ENCODE data around the gene SLC7A7.
"Not testable (repeated sequence)": the region's sequence is repeated elsewhere in the genome, so short reads cannot be mapped to it uniquely, and the experiment has no call there.

SLC7A7 gene
- total RNA-seq: 0 to 0.29 (median 0.11) reads per million in 4 experiments

DNA sequence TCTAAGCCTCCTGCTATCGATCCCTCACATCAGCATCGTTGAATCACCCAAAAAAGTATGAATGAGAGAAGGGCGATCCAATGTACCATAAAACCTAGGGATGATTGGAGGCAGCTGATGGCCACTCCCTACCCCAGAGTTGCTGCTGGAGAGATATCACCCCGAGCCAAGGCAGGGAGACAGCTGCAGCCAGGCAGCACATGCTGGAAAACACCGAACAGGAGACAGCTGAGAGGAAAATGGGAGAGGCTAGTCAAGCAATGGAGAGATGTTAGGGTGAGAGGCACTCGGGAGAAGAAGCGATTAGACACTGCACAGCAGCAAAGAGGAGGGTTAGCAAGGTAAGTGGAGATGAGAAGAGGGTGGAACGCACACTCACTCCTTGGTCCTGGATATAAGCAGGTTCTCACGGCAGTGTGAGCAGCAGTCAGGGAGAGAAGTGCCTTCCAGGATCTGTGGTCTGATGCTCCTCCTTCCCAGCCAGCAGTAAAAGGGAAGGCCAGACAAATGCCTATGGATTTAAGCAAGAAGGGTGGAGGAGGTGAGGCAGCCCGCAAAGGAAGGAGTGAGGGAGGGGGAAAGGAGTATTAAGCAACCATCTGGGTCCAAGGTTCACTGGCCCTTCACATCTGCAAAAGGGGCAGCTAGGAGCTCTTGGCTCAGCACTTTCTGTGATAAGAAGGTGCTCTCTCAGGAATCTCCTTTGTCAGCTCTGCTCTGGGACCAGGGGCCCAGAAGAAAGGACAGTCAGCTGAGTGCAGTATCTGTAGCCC is at the start of gene SLC7A7:
Gene SLC7A7, minus strand, starts transcription at position 495 of the 773 bp plus-strand sequence. CDS start 2,037 bp downstream, outside the sequence.
- no peak for DNase-seq

DNA sequence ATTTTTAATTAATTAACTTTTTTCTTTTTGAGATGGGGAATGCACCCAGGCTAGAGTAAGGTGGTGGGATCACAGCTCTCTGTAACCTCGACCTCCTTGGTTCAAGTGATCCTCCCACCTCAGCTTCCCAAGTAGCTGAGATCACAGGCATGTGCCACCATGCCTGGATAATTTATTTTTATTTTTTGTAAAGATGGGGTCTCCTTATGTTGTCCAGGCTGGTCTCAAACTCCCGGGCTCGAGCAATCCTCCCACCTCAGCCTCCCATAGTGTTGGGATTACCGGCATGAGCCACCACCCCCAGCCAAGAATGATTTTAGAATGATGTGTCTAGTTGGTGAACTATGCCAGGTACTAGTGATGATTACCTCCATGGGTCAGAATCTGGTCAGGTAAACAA is 49.7 kb upstream of the SLC7A7 start:
- DNase-seq: no peak

DNA sequence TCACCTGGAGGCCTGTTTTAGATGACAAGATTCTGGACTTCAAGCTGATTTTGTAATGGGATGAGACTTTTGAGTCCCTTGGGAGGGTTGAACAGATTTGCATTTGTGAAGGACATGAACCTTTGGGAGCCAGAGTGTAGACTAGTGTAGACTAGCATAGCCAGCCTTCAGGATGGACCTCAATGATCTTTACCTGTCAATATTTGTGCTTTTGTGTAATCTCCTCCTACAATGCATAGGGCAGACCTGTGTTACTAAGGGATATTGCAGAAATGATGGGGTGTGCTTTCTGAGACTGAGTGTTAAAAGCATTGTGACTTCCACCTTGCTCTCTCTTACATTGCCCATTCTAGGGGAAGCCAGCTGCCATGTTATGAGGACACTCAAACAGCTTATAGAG is 46.4 kb upstream of the SLC7A7 start:
- no peak for DNase-seq

DNA sequence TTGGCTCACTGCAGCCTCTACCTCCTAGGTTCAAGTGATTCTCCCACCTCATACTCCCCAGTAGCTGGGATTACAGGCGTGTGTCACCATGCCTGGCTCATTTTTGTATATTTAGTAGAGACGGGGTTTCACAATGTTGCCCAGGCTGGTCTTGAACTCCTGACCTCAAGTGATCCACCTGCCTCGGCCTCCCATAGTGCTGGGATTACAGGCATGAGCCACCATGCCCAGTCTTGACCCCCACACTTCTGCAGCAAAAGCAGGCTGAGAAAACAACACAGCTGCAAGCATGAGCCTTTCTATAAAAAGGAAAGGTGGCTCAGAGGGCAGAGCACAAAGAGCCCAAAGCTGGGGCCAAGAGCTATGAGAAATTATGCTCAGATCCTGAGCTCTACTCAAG is 45.1 kb upstream of the SLC7A7 start:
- DNase-seq: not testable (repeated sequence)

DNA sequence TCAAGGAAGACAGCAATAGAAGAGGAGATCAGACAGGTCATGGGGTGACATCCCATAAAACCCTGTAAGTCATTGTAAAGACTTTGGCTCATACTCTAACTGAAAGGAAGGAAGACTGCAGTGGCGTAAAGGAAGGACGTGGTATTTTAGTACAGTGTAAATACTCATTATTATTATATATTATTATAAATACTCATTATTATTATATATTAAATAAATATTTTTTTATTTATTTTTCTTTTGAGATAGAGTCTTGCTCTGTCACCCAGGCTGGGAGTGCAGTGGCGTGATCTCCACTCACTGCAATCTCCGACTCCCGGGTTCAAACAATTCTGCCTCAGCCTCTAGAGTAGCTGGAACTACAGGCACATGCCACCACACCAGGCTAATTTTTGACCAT is 41.2 kb upstream of the SLC7A7 start:
- DNase-seq: no peak

DNA sequence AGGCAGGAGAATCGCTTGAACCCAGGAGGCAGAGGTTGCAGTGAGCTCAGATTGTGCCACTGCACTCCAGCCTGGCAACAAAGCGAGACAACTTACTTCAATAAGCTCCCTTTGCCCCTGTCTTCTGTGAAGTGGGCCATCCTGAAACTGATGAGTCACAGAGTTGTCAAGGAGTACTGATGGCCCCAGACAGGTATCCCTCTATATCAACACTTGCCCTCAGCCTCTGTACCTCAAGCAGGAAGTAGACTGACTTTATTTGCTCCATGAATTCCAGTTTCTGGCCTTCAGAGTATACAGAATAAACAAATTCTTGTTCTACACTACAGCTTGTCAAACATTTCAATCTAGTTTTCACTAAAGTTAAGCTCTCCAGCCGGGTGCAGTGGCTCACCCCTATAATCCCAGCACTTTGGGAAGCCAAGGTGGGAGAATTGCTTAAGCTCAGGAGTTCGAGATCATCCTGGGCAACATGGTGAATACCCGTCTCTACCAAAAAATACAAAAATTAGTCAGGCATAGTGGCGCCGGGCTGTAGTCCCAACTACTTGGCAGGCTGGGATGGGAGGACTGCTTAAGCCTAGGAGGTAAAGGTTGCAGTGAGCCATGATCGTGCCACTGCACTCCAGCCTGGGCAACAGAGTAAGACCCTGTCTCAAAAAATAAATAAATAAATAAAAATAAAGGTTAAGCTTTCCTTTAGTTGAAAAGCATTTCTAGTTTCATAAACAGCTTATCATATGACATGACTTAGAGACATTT is 39.9 kb upstream of the SLC7A7 start:
- DNase-seq: no peak

DNA sequence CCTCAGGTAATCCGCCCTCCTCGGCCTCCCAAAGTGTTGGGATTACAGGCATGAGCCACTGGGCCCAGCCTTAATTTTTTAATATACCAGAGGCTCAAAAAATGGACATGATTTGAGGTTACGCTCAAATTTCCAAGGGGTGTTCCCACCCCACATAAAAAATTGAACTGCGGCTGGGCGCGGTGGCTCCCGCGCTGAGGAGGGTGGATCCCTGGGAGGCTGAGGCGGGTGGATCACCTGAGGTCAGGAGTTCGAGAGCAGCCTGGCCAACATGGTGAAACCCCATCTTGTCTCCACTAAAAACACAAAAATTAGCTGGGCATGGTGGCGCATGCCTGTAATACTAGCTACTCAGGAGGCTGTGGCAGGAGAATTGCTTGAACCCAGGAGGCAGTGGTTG is 39.1 kb upstream of the SLC7A7 start:
- not testable (repeated sequence) for DNase-seq

DNA sequence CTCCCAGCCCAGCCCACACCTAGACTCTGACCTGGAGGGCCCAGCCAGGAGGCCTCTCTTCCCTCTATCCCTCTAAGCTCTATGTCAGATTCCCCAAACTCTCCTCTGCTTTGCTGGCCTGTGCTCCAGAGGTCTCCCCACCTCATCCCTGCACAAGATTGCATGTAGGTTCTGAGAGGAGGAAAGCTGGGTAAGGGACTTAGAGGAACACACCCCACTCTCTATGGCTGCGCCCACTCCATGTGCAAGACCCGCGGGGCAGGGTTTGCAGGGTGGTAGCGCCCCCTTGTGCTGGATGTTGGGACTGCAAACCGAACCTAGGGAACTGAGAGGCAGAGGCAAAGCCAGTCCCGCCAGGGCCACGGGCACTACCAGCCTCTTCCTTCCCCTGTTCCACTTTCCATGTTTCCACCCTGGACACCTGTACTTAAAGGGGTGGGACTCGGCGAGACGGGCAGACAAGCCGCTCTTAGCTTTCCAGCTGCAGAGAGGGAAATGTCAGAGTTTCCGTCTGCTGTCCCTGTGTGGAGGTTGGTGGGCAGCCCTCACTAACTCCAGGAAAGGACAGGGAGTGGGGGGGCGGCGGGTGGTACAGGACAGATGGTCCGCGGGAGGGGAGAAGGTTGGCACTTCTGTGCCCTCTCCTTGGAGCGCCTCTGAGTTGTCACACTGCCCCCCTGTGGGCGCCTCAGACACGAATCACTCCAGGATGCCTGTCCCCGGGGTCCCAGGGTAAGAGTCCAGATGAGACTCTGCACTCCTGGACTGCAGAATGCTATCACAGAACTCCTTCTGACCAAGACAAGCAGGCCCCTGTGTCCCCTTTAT is 37.9 kb upstream of the SLC7A7 start:
- DNase-seq: peak; percentile 90

DNA sequence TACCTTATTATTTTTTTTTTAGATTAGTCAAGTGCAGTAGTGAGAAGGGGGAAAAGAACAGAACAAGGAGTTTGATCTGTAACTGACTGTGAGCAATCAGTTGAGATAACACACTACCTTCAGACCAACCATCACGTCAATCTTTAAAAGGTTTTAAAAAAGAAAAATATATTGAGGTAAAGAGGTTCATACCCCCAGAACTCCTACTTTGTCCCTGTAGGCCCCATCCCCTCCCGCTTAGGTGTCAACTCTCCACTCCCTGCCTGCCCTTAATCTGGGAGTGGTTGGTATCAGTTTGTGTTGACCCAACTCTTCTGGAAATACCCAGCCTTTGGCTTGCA is 37.3 kb upstream of the SLC7A7 start:
- DNase-seq: no peak

DNA sequence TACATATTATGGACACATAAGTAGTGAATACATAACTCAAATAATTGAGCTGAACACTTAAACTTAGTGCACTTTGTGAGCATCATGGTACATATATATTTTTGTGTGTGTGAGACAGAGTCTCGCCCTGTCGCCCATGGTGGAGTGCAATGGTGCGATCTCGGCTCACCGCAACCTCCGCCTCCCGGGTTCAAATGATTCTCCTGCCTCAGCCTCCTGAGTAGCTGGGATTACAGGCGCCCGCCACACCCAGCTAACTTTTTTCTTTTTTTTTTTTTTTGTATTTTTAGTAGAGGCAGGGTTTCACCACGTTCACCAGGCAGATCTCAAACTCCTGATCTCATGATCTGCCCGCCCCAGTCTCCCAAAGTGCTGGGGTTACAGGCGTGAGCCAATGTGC is 36.9 kb upstream of the SLC7A7 start:
- DNase-seq: not testable (repeated sequence)

DNA sequence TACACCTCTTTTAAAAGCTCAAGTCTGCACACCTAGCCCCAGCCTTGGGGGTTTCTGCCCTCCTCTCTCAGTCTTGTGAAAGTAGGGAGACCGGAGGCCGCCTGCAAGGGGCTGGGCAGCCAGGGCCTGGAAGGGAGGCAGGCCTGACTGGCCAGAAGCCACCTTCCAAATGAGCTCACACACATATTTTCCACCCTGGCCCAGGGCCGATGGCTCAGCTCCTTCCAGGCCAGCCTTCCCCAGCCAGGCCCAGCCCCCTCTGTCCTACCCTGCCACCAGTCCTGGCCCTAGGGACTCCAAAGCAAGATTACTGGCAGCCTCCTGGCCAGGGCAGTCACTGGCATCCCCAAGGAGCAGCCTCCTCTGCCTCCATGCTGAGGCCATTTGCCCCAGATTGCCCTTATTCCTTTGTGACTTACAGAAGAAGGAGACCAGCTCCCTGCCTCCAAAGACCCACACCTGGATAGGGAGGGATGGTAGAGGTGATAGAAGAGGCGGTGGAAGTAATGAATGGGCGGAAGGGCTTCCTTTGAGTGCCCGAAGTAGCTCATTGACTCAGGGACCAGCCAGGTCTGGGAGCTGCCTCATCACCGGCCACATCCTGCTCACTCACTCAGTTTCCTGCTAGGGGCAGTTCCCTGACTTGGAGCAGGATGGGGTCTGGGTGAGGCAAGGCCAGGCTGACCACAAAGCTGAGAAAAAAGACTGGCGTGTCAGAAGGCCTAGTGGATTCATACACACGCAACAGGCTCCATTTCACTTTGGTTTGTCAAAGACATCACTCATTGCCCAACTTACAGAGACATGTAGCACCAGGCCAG is 35.9 kb upstream of the SLC7A7 start:
- DNase-seq: no peak

DNA sequence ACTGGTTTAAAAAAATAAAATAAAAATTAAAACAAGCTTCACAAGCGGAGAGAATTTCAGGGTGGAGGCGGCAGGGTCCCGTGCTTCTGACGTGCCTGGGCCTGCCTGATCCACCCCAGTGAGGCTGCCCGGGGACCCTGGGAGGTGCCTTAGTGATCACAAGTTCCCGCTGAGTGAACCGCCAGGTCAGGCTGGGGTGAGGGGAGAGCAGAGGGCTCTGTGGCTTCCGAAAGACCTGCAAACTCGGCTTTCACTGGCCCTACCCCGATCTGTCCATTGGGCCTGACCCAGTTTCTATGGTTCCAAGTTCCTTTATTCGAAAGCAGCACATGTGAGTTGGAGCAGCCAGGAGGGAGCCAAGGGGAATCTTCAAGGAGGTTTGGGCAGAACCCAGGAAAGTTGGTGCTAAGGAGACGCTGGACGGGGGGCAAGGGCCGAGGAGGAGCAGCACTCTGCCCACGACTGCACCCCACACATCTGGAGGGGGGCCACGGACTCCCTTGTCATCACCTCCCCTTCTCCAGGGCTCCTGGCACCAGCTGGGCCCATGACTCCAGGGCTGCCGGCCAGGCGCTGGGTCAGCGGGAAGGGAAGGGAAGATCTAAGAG is 34.1 kb upstream of the SLC7A7 start:
- DNase-seq: no peak

DNA sequence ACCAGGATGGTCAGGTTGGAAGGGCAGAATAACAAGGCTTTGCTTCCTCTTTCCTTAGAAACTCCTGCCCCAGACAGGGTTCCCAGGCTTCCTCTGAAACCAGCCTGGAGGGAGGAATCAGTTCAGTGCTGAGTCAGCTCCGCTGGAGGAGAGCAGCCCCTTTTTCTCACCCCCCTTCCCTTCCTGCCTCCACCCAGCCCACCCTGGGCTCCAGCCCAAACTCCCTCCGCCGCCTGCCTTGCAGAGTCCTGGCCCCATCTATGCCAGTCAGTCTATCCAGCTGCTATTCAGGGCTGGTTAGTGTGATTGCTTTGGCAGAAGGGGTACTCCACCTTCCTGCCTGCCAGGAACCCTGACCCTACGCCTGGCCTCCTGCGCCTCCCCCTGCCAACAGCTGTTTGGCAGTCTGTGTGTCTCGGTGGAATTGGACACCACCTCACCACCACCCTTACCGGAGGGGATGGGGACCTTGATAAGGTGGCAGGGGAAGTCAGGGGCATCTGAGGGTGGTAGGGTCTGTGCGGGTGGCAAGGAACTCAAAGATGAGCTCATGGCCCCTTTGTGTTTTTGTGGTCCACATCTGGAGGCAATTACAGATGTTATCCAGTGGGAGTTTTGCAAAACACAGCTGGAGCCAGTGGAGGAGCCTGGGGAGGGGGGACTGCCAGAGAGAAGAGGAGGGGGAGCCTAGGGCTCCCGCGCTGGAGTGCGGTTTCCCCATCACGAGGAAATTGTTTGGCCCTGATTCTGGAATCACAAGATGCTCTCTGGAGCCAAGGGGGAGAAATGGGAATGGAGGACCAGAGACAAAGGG is 33.3 kb upstream of the SLC7A7 start:
- DNase-seq: no peak

DNA sequence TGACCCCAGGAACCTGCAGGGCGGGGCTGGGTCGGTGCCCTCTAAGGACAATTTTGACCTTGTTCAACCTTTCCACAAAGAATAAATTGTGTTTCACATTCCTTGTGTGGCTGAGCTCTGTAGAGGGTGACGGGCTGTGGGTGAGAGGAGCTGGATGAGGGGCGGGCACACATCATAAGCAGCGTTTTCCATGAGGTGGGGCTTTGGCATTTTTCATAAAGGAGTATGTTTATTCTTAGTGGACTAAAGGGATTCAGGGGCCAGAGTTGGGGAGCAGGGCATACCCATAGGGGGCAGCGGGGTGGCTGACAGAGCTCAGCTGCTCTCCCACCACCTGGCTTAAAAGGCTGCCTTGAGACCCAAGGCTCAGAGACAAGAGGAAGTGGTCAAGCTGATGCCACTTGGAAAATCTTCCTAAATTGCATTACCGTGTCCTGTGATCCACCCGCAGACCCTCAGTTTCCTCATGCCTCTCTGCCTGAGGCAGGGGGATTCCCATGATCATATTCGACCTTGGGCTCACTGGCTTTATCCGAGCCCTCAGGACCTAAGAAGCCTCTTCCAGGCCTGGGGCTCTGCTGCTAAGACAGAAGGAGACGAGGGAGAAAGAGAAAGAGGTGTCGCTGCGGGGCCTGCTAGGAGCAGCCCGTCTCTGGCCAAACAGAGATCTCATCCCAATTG is 32.6 kb upstream of the SLC7A7 start:
- no peak for DNase-seq

DNA sequence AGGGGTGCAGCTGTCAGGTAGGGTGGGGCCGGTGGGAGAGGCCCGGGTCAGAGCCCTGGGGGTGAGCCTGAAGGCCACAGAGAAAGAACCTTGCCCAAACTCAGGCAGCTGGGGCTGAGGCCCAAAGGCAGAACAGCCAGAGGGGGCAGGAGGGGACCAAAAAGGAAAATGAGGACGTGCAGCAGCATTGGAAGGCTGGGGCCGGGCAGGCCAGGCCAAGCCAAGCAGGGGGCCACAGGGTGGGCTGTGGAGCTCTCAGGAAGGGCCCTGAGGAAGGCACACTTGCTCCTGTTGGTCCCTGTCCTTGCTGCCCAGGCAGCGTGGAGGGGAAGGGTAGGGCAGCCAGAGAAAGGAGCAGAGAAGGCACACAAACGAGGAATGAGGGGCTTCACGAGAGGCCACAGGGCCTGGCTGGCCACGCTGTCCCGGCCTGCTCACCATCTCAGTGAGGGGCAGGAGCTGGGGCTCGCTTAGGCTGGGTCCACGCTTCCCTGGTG is 31.6 kb upstream of the SLC7A7 start:
- DNase-seq: no peak

DNA sequence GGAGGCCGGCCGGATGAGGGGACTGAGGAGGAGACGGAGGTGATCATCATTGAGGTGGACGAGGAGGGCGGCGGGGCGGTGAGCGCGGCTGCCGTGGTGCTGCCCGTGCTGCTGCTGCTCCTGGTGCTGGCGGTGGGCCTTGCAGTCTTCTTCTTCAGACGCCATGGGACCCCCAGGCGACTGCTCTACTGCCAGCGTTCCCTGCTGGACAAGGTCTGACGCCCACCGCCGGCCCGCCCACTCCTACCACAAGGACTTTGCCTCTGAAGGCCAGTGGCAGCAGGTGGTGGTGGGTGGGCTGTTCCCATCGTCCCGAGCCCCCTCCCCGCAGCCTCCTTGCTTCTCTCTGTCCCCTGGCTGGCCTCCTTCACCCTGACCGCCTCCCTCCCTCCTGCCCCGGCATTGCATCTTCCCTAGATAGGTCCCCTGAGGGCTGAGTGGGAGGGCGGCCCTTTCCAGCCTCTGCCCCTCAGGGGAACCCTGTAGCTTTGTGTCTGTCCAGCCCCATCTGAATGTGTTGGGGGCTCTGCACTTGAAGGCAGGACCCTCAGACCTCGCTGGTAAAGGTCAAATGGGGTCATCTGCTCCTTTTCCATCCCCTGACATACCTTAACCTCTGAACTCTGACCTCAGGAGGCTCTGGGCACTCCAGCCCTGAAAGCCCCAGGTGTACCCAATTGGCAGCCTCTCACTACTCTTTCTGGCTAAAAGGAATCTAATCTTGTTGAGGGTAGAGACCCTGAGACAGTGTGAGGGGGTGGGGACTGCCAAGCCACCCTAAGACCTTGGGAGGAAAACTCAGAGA is 30.8 kb upstream of the SLC7A7 start:
- no peak for DNase-seq

DNA sequence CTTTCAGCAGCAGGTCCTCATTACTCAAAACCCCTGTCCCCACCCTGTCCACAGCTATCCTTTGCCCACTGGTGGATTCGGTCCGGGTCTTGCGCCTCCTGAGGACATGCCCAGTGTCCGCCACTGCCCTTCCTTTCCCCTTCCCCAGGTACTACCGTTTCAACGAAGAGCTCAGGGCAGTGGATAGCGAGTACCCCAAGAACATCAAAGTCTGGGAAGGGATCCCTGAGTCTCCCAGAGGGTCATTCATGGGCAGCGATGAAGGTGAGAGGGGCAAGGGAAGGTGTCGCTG is 29.8 kb upstream of the SLC7A7 start:
- DNase-seq: no peak

DNA sequence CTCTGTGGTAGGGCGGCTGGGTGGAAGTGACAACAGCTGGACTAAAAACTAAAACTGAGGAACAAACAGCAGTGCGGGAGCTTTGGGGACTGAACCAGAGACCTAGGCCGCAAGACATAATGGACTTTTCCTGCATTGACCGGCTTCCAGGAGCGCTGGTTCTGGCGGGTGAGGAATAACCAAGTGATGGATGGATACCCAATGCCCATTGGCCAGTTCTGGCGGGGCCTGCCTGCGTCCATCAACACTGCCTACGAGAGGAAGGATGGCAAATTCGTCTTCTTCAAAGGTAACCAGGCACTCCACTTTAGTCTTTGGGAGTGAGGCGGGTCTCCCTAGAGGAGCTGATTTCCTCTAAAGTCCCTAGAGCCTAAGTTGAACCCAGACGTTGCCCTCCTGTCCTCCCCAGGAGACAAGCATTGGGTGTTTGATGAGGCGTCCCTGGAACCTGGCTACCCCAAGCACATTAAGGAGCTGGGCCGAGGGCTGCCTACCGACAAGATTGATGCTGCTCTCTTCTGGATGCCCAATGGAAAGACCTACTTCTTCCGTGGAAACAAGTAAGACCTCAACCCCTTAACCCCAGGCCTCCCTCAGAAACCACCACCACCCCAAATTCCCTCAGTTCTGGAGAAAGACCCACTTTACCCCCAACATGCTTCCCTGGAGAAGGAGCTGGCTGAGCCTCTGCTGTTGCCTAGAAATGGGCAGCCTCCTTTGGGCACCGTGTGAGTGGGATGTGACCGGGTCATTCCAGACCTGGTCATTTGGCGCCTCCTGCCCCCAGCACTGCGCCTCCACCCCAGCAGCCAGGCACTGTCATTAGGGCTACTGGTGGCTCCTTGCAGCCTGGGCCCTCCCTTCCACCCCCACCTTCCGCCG is 29.2 kb upstream of the SLC7A7 start:
- DNase-seq: no peak
